Measurements from ENCODE around the gene IQCH. TPM values are rescaled to one million over a fixed set of nuclear protein-coding genes. Genes with fewer than 3 reads are reported as not detected.

IQCH gene
- total RNA-seq, 1 experiment from 2014 or later = 1.1 TPM

DNA sequence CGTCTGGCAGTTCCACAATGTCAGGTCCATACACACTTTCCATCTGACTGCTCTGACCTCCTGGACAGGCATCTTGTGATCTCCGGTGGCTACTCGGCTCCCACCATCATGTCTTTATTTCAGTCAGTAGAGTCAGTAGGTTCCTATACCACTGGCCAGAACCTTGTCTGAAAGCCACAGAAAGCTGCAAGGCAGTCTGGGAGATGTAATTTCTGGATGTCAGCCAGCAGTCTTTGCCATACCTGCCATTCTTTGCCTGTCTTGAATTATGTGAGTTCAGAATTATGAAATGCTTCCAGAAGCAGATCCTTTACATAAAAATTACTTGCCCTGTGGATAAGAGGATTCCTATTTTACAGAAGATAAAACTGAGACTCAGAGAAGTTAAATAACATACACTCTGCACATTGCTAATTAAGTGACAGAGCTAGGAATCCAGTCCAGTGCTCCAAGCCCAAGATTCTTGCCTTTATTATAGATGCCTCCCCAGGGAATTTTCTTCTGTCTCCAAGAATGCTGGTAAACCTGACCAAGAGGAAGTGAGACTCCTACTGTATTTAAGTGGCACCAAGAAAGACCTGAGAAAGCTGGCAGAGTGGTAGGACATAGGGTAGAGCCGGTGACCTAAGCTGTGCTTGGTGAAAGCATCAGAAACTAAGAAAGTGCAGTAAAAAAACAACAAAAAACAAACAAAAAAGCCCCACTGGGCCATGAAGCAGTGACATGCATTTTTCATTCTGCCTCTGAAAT, 75.6 kb downstream of the IQCH start:
- Histone ChIP-seq H4K20me1 (ENCODE audit: control insufficient read depth, insufficient read depth, insufficient read length) (no peaks in the 10 kb centered on the region), H3K14ac (ENCODE audit: insufficient read depth, low read length) (no peak overlapping the region), H3K79me1 (ENCODE audit: insufficient read depth, low read depth, low read length, poor library complexity, severe bottlenecking) (no peaks in the 10 kb centered on the region), H3K23ac (ENCODE audit: insufficient read length, low read depth, low read length) (no peak overlapping the region), H2BK12ac (ENCODE audit: insufficient read length, low read depth, low read length) (no peak overlapping the region), H2BK120ac (ENCODE audit: low read depth, low read length, poor library complexity, severe bottlenecking) (no peak overlapping the region), H2AFZ (ENCODE audit: low read length) (no peak overlapping the region), H2BK5ac (ENCODE audit: insufficient read length, low read length) (no peak overlapping the region), H2AK5ac (ENCODE audit: insufficient read length, low read length) (no peak overlapping the region), H3K4me2 (ENCODE audit: insufficient read depth, insufficient read length, low read length) (no peak overlapping the region), H4K5ac (ENCODE audit: insufficient read length, low read depth, low read length) (no peak overlapping the region), H3K27ac (ENCODE audit: insufficient read length, low read depth, low read length) (no peak overlapping the region), H3K9me3 (ENCODE audit: control insufficient read depth, low read depth, low read length) (no peaks in the 10 kb centered on the region), H3K18ac (ENCODE audit: insufficient read length, low read depth, low read length) (no peak overlapping the region), H3K79me2 (ENCODE audit: insufficient read depth, low read length) (no peaks in the 10 kb centered on the region), H2BK20ac (ENCODE audit: low read depth, low read length, poor library complexity, severe bottlenecking) (no peak overlapping the region), H3K23me2 (ENCODE audit: insufficient read length, low read depth, low read length, poor library complexity, severe bottlenecking) (no peaks in the 10 kb centered on the region), H3T11ph (ENCODE audit: low read length) (no peak overlapping the region), H3K4me1 (ENCODE audit: insufficient read depth, low read length) (no peaks in the 10 kb centered on the region), H3K9ac (ENCODE audit: extremely low read depth, insufficient read length, low read length) (no peak overlapping the region), H2BK15ac (ENCODE audit: low read depth, low read length) (no peak overlapping the region), H4K8ac (replicated peaks; ENCODE audit: insufficient read length, low read depth, low read length) (no peak overlapping the region), H3K56ac (ENCODE audit: insufficient read length, low read depth, low read length) (no peak overlapping the region), H3K4ac (ENCODE audit: low read depth, low read length) (no peak overlapping the region), H4K91ac (ENCODE audit: insufficient read length, low read depth, low read length) (no peak overlapping the region), H3K27me3 (ENCODE audit: insufficient read depth, low read length) (no peaks in the 10 kb centered on the region)
- Mint-ChIP-seq H3K4me3 (no peak overlapping the region), H3K27ac (no peak overlapping the region), H3K4me1 (peaks cover 0 to under 1% of the 10 kb centered on the region in 2 experiments; a peak in 1 of 4 replicates), H3K9me3 (peaks cover 4 to 14% of the 10 kb centered on the region in 2 experiments), H3K36me3 (ENCODE audit: insufficient read depth in 1 of 3, low read depth in 3 of 3) (peaks cover 0 to 10% (median 2%) of the 10 kb centered on the region in 3 experiments; a peak in 3 of 7 replicates), H3K27me3 (ENCODE audit: low read depth) (no peaks in the 10 kb centered on the region)
- TF ChIP-seq, protein P1, sequence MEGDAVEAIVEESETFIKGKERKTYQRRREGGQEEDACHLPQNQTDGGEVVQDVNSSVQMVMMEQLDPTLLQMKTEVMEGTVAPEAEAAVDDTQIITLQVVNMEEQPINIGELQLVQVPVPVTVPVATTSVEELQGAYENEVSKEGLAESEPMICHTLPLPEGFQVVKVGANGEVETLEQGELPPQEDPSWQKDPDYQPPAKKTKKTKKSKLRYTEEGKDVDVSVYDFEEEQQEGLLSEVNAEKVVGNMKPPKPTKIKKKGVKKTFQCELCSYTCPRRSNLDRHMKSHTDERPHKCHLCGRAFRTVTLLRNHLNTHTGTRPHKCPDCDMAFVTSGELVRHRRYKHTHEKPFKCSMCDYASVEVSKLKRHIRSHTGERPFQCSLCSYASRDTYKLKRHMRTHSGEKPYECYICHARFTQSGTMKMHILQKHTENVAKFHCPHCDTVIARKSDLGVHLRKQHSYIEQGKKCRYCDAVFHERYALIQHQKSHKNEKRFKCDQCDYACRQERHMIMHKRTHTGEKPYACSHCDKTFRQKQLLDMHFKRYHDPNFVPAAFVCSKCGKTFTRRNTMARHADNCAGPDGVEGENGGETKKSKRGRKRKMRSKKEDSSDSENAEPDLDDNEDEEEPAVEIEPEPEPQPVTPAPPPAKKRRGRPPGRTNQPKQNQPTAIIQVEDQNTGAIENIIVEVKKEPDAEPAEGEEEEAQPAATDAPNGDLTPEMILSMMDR (conservative IDR thresholded peaks at IDR 0.05) = no peak
- WGBS (ENCODE audit: extremely low coverage, insufficient read length, low lambda C conversion rate) = no CpG with 5 or more reads among the region's 4 CpGs
- no peak for DNase-seq

All from H9 (cell line).